GM12891 (cell line): Measurements from ENCODE around the gene ALK.

Experiments used
- DNase-seq: peaks from one replicate; pipeline ENCODE4 v3.0.0; 2011; ENCODE audit warnings: low spot score; ENCODE audit not compliant: insufficient read length
- FAIRE-seq: peaks from 2 replicates; lab custom pipeline; 2011; peaks lifted over from hg19 to GRCh38; lab: Jason Lieb, UNC
- PAX5 ChIP-seq: IDR thresholded peaks from 2 replicates; pipeline ENCODE4 v1.6.1; 2011; ENCODE audit warnings: low read length, moderate library complexity, mild to moderate bottlenecking; ENCODE audit not compliant: insufficient read depth, severe bottlenecking
- POLR2A ChIP-seq: IDR thresholded peaks from 2 replicates; pipeline ENCODE4 v1.6.1; 2011; ENCODE audit warnings: low read depth, low read length, control low read depth
- POLR2AphosphoS5 ChIP-seq: IDR thresholded peaks from 2 replicates; pipeline ENCODE4 v1.6.1; 2011; ENCODE audit warnings: low read depth, low read length, control low read depth
- POU2F2 ChIP-seq: IDR thresholded peaks from 2 replicates; pipeline ENCODE4 v1.6.1; 2011; ENCODE audit warnings: low read depth, mild to moderate bottlenecking, control low read depth, low read length, moderate library complexity
- SPI1 ChIP-seq: IDR thresholded peaks from 2 replicates; pipeline ENCODE4 v1.6.1; 2011; ENCODE audit warnings: low read depth, low read length, control low read depth
- TAF1 ChIP-seq: IDR thresholded peaks from 2 replicates; pipeline ENCODE4 v1.6.1; 2011; ENCODE audit warnings: low read depth, low read length, control low read depth

ALK gene

DNA sequence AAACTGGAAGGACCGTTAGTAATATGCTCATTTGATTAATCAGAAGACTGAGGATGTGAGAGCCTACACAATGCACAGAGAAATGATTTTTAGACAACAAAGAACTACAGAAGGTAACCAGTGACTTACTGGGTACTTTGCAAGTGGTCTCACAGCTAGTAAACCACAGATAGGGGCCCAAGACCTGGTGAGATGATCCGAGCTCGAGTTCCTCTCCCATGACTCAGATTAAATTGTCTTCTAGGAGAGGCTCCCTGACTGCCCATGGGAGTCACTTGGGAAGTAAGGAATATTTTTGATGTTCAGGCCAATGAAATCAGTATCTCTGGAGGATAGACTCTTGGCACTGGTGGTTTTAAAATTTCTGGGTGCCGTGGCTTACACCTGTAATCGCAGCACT lies 586.0 kb downstream of the ALK start:
- TF ChIP-seq PAX5 (no peak), POLR2A (no peak), SPI1 (no peak), POLR2AphosphoS5 (no peak), TAF1 (no peak), POU2F2 (no peak)
- DNase-seq (no peak), FAIRE-seq (no peak)

DNA sequence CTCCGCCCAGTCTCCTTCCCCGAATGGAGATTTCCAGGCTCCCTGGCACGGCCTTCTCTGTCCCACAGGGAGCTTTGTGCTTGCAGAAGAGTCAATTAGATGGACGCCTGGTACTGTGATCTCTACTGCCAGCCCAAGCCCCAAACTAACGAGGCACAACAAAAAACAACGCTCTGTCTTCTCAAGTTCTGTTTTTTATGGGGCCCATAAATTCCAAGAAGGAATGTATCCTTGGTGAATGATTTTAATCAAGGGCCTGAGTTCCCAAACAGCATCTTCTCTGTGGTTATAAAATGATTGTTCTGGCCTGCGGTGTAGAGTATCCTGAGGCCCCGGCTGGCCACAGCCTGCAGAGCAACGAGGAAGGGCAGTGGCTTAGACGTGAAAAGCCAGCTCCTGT lies 586.7 kb downstream of the ALK start:
- TF ChIP-seq SPI1 = no peak
- no peak for TF ChIP-seq POU2F2
- TF ChIP-seq POLR2A = no peak
- TF ChIP-seq POLR2AphosphoS5 = no peak
- no peak for TF ChIP-seq PAX5
- TF ChIP-seq TAF1 = no peak
- FAIRE-seq (no peak), DNase-seq (no peak)

DNA sequence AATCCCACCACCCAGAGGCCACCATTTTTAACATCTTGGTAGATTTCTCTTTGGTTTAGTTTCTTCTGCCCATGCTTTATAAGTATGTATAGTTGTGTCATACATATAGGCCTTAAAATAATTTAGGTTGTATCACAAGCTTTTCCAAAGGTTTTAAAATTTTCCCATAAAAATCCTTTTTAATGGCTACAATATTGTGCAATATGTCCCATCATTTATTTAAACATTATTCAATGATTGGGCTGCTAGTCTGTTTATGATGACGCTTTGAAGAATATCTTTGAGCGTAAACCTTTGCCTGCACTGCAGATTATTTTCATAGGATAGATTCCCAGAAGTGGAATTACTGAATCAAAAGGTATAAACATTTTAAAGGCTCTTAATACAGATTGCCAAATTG lies 588.8 kb downstream of the ALK start:
- no peak for DNase-seq
- no peak for FAIRE-seq

DNA sequence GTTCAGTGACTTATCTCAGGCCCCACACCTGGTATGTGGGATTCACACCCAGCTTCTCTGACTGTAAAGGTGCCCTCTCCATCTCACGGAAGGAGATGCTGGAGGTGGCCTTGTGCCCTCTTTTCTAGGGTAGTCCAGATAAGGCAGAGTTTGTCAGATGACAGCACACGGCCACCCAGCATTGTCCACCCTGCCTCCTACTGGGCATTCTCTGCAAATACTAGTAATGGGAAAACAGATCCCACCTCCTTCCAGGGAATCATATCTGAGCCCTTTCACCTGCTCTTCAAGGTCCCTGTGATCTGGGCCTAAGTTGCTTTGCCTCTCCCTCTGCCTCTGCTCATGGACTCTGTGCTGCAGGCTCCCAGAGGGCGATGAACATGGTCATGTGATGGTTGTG lies 591.5 kb downstream of the ALK start:
- FAIRE-seq = peak; percentile 43
- TF ChIP-seq PAX5 (no peak), SPI1 (no peak), POLR2A (no peak)
- no peak for DNase-seq

More for the DNA sequence above, 588.8 kb downstream of the ALK start:
- TF ChIP-seq TAF1 (no peak), POU2F2 (no peak), POLR2AphosphoS5 (no peak), SPI1 (no peak), POLR2A (no peak), PAX5 (no peak)

DNA sequence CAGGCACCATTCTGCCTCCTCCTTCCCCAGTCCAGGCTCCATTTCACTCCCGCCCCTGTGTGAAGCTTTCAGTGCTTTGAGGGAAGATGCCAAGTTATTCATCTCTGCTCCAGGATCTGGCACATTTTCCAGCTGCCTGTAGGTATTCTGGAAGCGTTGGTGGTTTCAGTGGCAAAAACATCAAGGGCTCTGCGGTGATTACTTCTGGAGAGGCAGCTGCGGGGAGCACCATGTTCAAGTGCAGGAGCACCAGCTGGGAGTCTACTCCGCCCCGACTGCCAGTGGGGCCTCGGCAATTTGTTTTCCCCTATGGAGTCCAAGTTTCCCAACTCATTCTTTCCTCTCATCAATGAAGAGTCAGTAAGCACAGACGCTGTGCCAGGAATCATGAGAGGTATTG lies 594.5 kb downstream of the ALK start:
- FAIRE-seq (no peak), DNase-seq (no peak)
- TF ChIP-seq POLR2AphosphoS5 (no peak), POU2F2 (no peak)

DNA sequence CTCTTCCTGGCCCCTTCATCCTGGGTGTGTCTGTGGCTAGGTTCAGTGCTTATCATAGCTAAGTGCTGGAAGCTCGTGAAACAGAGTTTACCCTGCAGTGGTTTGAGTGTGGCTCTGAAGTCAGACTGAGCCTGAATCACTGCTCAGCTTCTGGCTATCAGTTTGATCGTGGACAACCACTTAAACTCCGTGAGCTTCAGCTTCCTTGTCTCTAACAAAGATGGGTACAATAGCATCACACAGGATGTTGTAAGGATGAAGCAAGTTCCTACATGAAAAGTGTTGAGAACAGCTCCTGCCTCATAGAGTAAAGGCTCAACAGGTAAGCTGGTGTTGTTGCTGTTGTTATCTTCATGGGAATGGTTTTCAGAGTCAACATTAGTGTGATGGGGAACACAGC lies 595.8 kb downstream of the ALK start:
- TF ChIP-seq TAF1 (no peak), PAX5 (no peak), POLR2A (no peak), SPI1 (no peak), POLR2AphosphoS5 (no peak), POU2F2 (no peak)
- DNase-seq (no peak), FAIRE-seq (no peak)

DNA sequence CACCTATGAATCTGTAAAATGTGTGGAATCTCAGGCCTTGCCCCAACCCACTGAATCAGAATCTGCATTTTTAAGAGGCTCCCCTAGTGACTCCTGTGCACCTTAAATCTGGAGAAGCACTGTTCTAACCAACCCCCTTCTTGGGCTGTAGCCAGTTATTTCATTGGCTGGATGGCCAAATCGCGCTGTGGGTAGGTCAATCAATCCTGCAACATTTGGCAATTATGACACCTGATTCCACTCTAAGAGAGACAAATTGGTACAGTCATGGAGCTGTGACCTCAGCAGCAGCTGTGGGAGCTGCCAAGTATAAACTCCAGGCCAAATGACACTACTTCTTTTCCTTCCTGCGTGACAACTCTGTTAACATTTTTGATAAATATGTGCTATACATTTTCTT lies 597.4 kb downstream of the ALK start:
- DNase-seq (no peak), FAIRE-seq (no peak)
- TF ChIP-seq POLR2AphosphoS5 (no peak), PAX5 (no peak), TAF1 (no peak), POLR2A (no peak), POU2F2 (no peak), SPI1 (no peak)

DNA sequence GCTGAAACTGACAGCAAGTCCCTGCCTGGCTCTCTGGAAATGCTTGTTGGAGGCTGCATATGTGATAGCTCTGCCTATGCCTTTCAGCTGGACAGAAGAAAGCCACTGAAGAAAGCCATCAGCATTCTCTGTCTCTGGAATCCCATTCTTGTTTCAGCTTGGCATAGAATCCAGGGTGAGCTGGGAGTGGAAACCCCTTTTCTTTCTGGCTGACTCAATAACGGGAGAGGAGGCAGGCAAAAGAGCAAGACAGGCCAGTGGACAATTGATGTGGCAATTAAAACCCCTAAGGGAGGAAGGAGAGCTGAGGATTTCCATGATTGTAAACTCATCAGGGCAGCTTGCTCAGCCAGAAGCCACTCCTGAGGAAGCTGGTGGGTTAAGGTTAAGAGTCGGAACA lies 598.1 kb downstream of the ALK start:
- no peak for DNase-seq
- no peak for FAIRE-seq
- no peak for TF ChIP-seq SPI1
- TF ChIP-seq POLR2AphosphoS5 = no peak

DNA sequence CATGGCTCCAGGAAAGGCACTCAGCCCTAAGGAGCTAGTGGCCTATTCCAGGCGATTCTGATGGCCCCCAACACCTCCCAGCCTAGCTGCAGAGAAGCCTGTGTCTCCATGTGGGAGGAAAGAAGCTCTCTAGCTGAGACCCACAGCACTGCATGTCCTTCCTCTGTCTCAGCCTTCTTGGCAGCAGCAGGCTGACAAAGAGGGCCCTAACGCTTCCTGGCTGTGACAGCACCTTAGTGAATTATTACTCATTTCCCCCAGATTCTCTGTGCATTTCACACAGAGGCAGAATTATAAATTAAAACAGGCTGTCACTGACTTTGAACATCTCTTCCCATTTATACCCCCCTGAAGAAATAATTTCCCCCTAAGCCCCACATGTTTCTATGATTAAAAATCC lies 599.4 kb downstream of the ALK start:
- no peak for TF ChIP-seq SPI1
- no peak for TF ChIP-seq POLR2A
- TF ChIP-seq PAX5 = no peak
- no peak for TF ChIP-seq TAF1
- no peak for TF ChIP-seq POU2F2
- no peak for TF ChIP-seq POLR2AphosphoS5
- DNase-seq = peak; percentile 16
- FAIRE-seq = peak; percentile 72

DNA sequence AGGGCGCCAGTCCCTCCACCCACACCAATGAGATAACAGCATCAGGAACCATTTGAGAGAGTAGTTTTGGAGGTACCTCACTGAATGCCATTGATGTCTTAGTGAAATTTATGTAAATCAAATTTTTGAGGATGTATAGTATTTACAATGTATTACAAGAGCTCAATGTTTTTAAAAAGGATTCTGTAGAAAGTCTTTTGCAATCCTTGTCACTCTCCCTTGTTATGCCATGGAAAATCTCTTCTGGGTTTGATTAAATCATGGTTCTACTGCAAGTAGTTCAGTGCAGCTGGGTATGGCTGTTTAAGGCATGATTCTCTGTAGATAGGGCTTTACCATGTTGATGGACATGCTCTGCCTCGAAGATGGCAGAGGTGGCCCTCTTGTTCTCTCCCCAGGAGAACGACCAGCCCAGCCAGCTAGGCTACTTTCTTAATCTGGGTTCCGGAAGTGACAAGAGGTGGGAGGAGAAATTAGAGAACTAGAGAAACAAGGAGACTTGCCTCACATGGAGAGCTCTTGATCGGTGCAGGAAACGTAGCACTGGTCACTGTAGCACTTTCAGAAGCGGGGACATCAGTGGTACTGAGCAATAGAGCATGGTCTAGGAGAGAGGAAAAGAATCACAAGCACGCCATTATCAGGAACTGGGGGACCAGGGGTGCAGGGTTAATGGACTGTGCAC lies 603.4 kb downstream of the ALK start:
- no peak for DNase-seq
- no peak for FAIRE-seq
- TF ChIP-seq POLR2A (no peak), TAF1 (no peak)
